ENCODE results near the gene DHX57. TPM values are rescaled to one million over a fixed set of nuclear protein-coding genes. Genes with fewer than 3 reads are reported as not detected.

DHX57 gene
- total RNA-seq, 1 experiment from 2014 or later, result 27.5 TPM

- Histone ChIP-seq H2BK15ac (ENCODE audit: low read depth, low read length) (no peak overlapping the region), H4K8ac (replicated peaks; ENCODE audit: insufficient read length, low read depth, low read length) (no peak overlapping the region), H3K14ac (ENCODE audit: insufficient read depth, low read length) (no peak overlapping the region), H2BK5ac (ENCODE audit: insufficient read length, low read length) (no peak overlapping the region), H4K5ac (ENCODE audit: insufficient read length, low read depth, low read length) (no peak overlapping the region), H2BK20ac (ENCODE audit: low read depth, low read length, poor library complexity, severe bottlenecking) (no peak overlapping the region), H2AFZ (ENCODE audit: low read length) (no peak overlapping the region), H3K79me2 (ENCODE audit: insufficient read depth, low read length) (no peaks in the 10 kb centered on the region), H3K23me2 (ENCODE audit: insufficient read length, low read depth, low read length, poor library complexity, severe bottlenecking) (no peaks in the 10 kb centered on the region), H3K4me1 (ENCODE audit: insufficient read depth, low read length) (no peaks in the 10 kb centered on the region), H3K9me3 (ENCODE audit: control insufficient read depth, low read depth, low read length) (no peaks in the 10 kb centered on the region), H3K56ac (ENCODE audit: insufficient read length, low read depth, low read length) (no peak overlapping the region), H3K18ac (ENCODE audit: insufficient read length, low read depth, low read length) (no peak overlapping the region), H4K91ac (ENCODE audit: insufficient read length, low read depth, low read length) (no peak overlapping the region), H3K4me2 (ENCODE audit: insufficient read depth, insufficient read length, low read length) (no peak overlapping the region), H2BK120ac (ENCODE audit: low read depth, low read length, poor library complexity, severe bottlenecking) (no peak overlapping the region), H4K20me1 (ENCODE audit: control insufficient read depth, insufficient read depth, insufficient read length) (no peaks in the 10 kb centered on the region), H3K27ac (ENCODE audit: insufficient read length, low read depth, low read length) (no peak overlapping the region), H3K79me1 (ENCODE audit: insufficient read depth, low read depth, low read length, poor library complexity, severe bottlenecking) (no peaks in the 10 kb centered on the region), H2AK5ac (ENCODE audit: insufficient read length, low read length) (no peak overlapping the region), H2BK12ac (ENCODE audit: insufficient read length, low read depth, low read length) (no peak overlapping the region), H3K23ac (ENCODE audit: insufficient read length, low read depth, low read length) (no peak overlapping the region), H3K4ac (ENCODE audit: low read depth, low read length) (no peak overlapping the region), H3K27me3 (ENCODE audit: insufficient read depth, low read length) (no peaks in the 10 kb centered on the region), H3K9ac (ENCODE audit: extremely low read depth, insufficient read length, low read length) (no peak overlapping the region), H3T11ph (ENCODE audit: low read length) (no peak overlapping the region)
- H3K27ac Mint-ChIP-seq, result no peak overlapping the region
- H3K9me3 Mint-ChIP-seq, result no peaks in the 10 kb centered on the region
- DNase-seq, result no peak
- TF ChIP-seq CTCF (conservative IDR thresholded peaks at IDR 0.05), result no peak
- peaks cover 0 to 10% (median 4%) of the 10 kb centered on the region in 3 experiments; a peak in 3 of 7 replicates for H3K36me3 Mint-ChIP-seq (ENCODE audit: insufficient read depth in 1 of 3, low read depth in 3 of 3)
- no CpG with 5 or more reads among the region's 5 CpGs for WGBS (ENCODE audit: extremely low coverage, insufficient read length, low lambda C conversion rate)
- H3K27me3 Mint-ChIP-seq (ENCODE audit: low read depth), result no peaks in the 10 kb centered on the region
- no peak overlapping the region for H3K4me3 Mint-ChIP-seq
- no peaks in the 10 kb centered on the region for H3K4me1 Mint-ChIP-seq
Observed at GRCh38 chr2:38793511-38793910, 82.2 kb downstream of the DHX57 start.

Measured in H9 (cell line).